ENCODE measurements around the gene CLIC6. TPM values are rescaled to one million over a fixed set of nuclear protein-coding genes. Genes with fewer than 3 reads are reported as not detected.

CLIC6 gene
- total RNA-seq, 4 donors from 2014 or later = 0.37 to 6.2 (median 1.6) TPM

DNA sequence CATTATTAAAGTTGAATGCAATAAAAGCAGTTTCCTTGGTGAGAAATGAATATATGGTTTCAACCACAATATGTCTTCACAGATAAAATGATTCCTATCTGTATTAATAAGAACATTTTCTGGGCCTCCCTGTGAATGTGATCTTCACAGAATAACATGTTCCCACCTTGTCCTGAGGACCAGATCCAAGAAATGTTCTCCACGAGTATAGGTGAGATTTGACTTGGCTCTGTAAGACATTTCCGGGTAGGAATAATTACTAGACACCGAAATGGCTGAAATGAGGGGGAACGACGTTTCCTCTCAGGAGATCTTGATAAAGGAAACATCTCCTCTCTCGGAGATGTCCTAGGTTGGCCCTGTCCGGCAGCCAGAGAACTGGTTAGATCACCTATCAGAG lies 61.4 kb downstream of the CLIC6 start:
- ATAC-seq (ENCODE audit: low FRiP score) (no peak), DNase-seq (ENCODE audit: low spot score) (no peak)
- TF ChIP-seq, protein P1, sequence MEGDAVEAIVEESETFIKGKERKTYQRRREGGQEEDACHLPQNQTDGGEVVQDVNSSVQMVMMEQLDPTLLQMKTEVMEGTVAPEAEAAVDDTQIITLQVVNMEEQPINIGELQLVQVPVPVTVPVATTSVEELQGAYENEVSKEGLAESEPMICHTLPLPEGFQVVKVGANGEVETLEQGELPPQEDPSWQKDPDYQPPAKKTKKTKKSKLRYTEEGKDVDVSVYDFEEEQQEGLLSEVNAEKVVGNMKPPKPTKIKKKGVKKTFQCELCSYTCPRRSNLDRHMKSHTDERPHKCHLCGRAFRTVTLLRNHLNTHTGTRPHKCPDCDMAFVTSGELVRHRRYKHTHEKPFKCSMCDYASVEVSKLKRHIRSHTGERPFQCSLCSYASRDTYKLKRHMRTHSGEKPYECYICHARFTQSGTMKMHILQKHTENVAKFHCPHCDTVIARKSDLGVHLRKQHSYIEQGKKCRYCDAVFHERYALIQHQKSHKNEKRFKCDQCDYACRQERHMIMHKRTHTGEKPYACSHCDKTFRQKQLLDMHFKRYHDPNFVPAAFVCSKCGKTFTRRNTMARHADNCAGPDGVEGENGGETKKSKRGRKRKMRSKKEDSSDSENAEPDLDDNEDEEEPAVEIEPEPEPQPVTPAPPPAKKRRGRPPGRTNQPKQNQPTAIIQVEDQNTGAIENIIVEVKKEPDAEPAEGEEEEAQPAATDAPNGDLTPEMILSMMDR (IDR thresholded peaks at IDR 0.05) = no peak

DNA sequence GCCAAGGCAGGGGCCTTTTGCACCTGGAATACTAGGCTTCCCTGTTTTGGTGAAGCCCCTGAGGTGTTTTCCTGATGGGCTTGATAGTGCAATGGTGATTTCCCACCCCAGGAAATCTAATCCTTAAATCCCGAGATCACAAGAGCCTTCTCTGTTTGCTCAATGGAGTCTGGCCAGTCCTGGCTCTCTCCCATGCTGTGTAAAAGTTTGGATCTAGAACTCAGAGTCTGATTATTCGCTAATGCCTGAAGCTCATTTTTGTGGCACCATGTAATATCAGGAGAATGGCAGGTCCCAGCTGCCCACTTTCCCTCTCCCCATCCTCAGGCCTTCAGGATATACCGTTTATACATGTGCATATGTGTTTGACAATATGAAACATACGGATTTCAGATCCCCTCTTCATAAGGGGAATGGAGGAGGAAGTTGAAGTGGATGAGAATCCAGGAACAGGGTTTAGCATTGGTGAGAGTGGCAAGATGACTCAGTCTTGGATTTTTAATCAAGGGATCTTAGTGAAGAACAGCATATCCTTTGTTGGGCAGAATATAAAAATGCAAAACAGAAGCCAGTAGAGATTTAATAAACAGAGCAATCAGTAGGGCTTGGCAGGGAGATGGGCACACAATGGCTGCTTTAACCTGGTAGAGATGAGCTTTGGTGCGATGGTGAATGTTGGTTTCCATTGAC lies 62.1 kb downstream of the CLIC6 start:
- DNase-seq (ENCODE audit: low spot score) (no peak), ATAC-seq (ENCODE audit: low FRiP score) (no peak)
- TF ChIP-seq, protein P1 (IDR thresholded peaks at IDR 0.05) = no peak

DNA sequence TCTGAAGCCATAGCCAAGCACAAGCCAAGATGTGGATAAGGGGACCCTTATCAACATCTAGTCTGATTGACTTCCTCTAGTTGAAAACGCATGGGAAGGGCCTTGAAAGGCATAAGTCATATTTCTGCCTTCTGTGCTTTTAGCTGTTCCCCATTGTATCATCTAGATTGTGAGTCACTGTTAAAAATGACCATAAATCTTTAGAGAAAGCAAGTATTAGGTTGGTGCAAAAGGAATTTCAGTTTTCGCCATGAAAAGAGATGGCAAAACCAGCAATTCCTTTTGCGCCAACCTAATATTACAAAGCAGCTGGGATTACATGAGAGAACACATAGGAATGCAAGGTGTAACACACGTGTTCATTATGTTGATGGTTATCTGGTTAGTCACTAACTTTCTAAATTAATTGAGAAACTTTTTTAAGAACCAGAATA lies 63.6 kb downstream of the CLIC6 start:
- TF ChIP-seq, protein P1 (IDR thresholded peaks at IDR 0.05) = no peak
- ATAC-seq (ENCODE audit: low FRiP score) = no peak
- no peak for DNase-seq (ENCODE audit: low spot score)

DNA sequence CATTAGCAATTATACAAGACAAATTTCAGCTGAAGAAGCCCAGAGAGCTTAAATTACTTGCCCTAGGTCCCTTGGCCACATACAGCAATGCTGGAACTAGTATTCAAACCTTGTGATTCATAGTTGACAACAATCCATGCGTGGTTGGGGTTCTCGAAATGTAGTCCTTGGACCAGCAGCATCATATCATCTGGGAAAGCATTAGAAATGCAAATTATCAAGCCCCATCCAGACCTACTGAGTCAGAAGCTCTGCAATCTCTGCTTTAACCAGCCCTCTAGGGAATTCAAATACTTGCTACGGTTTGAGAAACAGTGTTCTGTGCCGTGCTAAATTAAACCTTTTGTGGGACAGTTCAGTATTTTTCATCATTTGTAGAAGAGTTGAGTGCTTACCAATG lies 65.1 kb downstream of the CLIC6 start:
- no peak for DNase-seq (ENCODE audit: low spot score)
- no peak for ATAC-seq (ENCODE audit: low FRiP score)

DNA sequence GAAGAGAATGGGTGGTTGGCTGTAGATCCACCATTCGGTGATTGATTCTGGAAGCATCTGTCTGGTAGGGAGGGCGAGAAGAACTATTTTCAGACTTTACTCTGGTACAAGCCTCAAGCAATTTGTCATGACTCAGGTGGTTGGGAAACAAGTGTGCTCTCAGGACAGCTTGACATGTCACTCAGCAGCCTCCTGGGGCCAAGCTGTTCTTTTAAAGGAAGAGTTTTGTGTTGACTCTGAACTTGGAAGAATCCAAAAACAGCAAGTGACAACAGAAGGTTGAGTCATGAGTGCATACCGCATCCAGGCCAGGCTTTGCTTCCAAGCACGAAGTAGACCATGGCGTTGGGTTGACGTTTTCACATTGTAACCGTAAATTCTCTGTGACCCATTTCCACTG lies 65.9 kb downstream of the CLIC6 start:
- TF ChIP-seq, protein P1 (IDR thresholded peaks at IDR 0.05) = no peak
- DNase-seq (ENCODE audit: low spot score) (no peak), ATAC-seq (ENCODE audit: low FRiP score) (no peak)

More for the DNA sequence above, 65.1 kb downstream of the CLIC6 start:
- TF ChIP-seq, protein P1 (IDR thresholded peaks at IDR 0.05) = no peak

DNA sequence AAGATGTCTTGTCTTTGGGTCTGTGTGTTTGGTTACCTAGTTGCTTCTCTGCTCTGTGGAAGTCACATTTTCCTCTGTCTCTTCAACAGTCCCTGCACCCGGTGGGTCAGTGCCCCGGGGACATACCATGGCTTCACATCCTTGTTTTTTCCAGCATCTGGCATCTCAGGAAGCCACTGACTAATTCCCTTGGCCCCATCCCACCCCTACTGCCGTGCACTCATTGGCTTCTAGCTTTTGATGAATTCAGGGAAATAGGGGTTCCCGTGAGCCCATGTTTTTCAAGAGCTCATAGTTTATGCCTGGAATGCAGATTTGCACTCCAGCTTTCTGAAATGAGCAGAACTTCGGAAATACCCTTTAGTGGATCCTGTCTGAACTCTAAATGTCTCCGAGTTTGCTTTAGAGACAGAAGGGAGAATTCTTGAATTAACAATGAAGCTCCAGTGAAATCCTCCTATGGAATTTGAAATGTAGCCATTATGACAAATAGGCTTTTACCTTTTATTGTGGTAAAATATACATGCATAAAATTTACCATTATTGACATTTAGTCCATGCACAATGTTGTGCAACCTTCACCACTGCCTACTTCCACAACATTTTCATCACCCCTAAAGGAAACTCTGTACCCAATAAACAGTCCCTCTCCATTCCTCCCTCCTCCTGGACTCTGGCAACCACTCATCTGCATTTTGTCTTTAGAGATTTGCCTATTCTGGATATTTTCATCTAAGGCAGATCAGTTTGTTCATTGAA lies 67.5 kb downstream of the CLIC6 start:
- DNase-seq (ENCODE audit: low spot score) (no peak), ATAC-seq (ENCODE audit: low FRiP score) (no peak)
- TF ChIP-seq, protein P1 (IDR thresholded peaks at IDR 0.05) = no peak

All from omental fat pad (tissue), 4 donors.